SJCRH30 (cell line): ENCODE results near the gene MICA. TPM values are rescaled to one million over a fixed set of nuclear protein-coding genes. Genes with fewer than 3 reads are reported as not detected.

Experiments used
- DNase-seq, 2 experiments: peaks; one replicate each; pipeline ENCODE4 v3.0.0-alpha.2; 2015 to 2020
- H3K27ac ChIP-seq: fragments of 250-450 bp; sonication (Bioruptor Pico); 2 replicates; pipeline ENCODE4 v1.5.1; 2020; ENCODE audit warnings: mild to moderate bottlenecking, moderate library complexity
- H3K27me3 ChIP-seq: fragments of 250-450 bp; sonication (Bioruptor Pico); 2 replicates; pipeline ENCODE4 v1.5.1; 2020; ENCODE audit warnings: mild to moderate bottlenecking, moderate library complexity
- H3K36me3 ChIP-seq: fragments of 250-450 bp; sonication (Bioruptor Pico); 2 replicates; pipeline ENCODE4 v1.5.1; 2020; ENCODE audit warnings: mild to moderate bottlenecking, moderate library complexity
- H3K4me1 ChIP-seq: fragments of 250-450 bp; sonication (Bioruptor Pico); 2 replicates; pipeline ENCODE4 v1.5.1; 2020; ENCODE audit warnings: mild to moderate bottlenecking, moderate library complexity
- H3K4me3 ChIP-seq: fragments of 250-450 bp; sonication (Bioruptor Pico); 2 replicates; pipeline ENCODE4 v1.5.1; 2020; ENCODE audit warnings: mild to moderate bottlenecking, moderate library complexity
- H3K9me3 ChIP-seq: fragments of 250-450 bp; sonication (Bioruptor Pico); replicated peaks from 2 replicates; pipeline ENCODE4 v1.5.1; 2020; ENCODE audit warnings: mild to moderate bottlenecking, moderate library complexity
- total RNA-seq: library from RNA; depleted of rRNA; stranded (reverse); fragments of >200 nt; shearing (Covaris generic); gene quantifications from 2 replicates; pipeline ENCODE4 v1.2.3, GENCODE V29; 2014; rRNA removed

Gene MICA
- 6.8 and 7.7 TPM in 2 replicates for total RNA-seq

GRCh38 chr6:31403283-31404060, at the start of gene MICA:
Gene MICA, plus strand, starts transcription at chr6:31403595. Its CDS starts 38 bp downstream, at chr6:31403633.
- Histone ChIP-seq H3K27me3 (no peaks in the 10 kb centered on the region), H3K4me1 (peaks cover 13% of the 10 kb centered on the region), H3K4me3 (peak within 1 kb of the TSS; percentile 95), H3K9me3 (no peaks in the 10 kb centered on the region), H3K36me3 (no peaks in the 10 kb centered on the region), H3K27ac (peak within 1 kb of the TSS; percentile 83; the same call in 1 of the 2 replicates)
- peak; percentile 82 to 87 for DNase-seq

DNA sequence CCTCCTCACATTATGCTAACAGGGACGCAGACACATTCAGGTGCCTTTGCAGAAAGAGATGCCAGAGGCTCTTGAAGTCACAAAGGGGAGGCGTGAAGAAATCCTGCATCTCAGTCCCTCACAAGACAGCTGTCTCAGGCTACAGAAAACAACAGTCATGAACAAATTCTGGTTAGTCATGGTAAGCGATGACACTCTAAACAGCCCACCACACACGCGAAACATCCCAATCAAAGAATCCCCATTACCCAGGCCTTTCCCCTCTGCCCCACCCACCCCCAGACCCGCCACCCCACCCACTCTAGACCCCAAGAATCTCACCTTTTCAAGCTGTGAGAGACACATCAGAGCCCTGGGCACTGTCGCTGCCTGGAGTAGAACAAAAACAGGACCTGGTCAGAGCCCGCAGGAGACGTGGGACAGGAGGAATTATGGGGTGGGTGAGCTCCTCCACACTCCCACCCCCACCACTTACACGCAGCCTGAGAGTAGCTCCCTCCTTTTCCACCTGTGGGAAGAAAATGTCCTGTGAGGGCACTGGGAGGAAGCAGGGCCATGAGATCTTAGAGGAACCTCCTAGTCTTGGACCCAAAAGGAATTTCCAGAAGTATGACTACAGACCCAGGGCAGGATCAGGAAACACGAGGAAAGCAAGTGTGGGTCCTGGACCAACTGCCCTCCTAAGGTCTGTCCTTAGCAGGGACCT, 49.1 kb upstream of the MICA start:
- no peak for DNase-seq
- Histone ChIP-seq H3K4me3 (no peak overlapping the region), H3K9me3 (no peaks in the 10 kb centered on the region), H3K27me3 (no peaks in the 10 kb centered on the region), H3K4me1 (no peaks in the 10 kb centered on the region), H3K36me3 (no peaks in the 10 kb centered on the region), H3K27ac (no peak overlapping the region)

DNA sequence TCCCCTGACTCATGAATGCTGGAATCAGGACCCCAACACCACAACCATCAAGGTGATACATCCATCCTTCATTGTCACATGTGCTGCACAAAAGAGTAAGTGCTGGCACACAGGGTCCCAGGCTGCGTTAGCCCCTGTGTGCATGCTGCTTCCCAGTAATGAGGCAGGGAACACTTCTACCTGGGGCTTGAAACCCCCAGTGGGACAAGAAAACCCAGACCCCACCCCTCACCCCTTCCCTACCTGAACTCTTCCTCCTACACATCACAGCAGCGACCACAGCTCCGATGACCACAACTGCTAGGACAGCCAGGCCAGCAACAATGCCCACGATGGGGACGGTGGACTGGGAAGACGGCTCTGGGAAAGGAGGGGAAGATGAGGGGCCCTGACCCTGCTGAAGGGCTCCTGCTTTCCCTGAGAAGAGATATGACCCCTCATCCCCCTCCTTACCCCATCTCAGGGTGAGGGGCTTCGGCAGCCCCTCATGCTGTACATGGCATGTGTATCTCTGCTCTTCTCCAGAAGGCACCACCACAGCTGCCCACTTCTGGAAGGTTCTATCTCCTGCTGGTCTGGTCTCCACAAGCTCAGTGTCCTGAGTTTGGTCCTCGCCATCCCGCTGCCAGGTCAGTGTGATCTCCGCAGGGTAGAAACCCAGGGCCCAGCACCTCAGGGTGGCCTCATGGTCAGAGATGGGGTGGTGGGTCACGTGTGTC, 48.4 kb upstream of the MICA start:
- Histone ChIP-seq H3K36me3 (no peaks in the 10 kb centered on the region), H3K4me3 (no peak overlapping the region), H3K27ac (no peak overlapping the region), H3K9me3 (no peaks in the 10 kb centered on the region), H3K4me1 (no peaks in the 10 kb centered on the region), H3K27me3 (no peaks in the 10 kb centered on the region)
- no peak for DNase-seq

DNA sequence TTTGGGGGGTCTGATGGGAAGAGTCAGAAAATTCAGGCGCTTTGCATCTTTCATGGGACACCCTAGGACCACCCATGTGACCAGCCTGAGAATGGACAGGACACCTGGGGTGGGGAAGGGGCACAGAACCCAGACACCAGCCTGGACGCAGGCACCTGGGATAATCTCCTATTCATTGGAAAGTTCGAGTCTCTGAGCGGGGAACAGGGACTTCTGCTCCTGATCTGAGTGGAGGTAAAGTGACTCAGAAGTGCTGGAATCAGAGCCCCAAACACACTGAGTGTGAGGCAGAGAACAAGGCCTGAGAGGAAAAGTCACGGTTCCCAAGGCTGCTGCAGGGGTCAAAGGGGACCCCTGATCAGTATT, 47.8 kb upstream of the MICA start:
- no peaks in the 10 kb centered on the region for H3K27me3 ChIP-seq

DNA sequence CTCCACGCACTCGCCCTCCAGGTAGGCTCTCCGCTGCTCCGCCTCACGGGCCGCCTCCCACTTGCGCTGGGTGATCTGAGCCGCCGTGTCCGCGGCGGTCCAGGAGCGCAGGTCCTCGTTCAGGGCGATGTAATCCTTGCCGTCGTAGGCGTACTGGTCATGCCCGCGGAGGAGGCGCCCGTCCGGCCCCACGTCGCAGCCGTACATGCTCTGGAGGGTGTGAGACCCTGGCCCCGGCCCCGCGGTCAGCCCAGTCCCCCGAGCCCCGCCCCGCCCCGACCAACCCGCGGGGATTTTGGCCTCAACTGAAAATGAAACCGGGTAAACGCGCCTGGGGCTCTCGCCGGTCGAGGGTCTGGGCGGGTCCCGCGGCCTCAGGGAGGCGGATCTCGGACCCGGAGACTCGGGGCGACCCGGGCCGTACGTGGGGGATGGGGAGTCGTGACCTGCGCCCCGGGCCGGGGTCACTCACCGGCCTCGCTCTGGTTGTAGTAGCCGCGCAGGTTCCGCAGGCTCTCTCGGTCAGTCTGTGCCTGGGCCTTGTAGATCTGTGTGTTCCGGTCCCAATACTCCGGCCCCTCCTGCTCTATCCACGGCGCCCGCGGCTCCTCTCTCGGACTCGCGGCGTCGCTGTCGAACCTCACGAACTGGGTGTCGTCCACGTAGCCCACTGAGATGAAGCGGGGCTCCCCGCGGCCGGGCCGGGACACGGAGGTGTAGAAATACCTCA, 47.0 kb upstream of the MICA start:
- H3K36me3 ChIP-seq, result no peaks in the 10 kb centered on the region
- H3K4me3 ChIP-seq, result no peak overlapping the region
- no peak for DNase-seq
- H3K4me1 ChIP-seq, result no peaks in the 10 kb centered on the region
- no peaks in the 10 kb centered on the region for H3K9me3 ChIP-seq
- no peaks in the 10 kb centered on the region for H3K27me3 ChIP-seq
- H3K27ac ChIP-seq, result no peak overlapping the region

More for the DNA sequence above, 47.8 kb upstream of the MICA start:
- Histone ChIP-seq H3K27ac (no peak overlapping the region), H3K4me3 (no peak overlapping the region), H3K36me3 (no peaks in the 10 kb centered on the region), H3K9me3 (no peaks in the 10 kb centered on the region), H3K4me1 (no peaks in the 10 kb centered on the region)
- no peak for DNase-seq

DNA sequence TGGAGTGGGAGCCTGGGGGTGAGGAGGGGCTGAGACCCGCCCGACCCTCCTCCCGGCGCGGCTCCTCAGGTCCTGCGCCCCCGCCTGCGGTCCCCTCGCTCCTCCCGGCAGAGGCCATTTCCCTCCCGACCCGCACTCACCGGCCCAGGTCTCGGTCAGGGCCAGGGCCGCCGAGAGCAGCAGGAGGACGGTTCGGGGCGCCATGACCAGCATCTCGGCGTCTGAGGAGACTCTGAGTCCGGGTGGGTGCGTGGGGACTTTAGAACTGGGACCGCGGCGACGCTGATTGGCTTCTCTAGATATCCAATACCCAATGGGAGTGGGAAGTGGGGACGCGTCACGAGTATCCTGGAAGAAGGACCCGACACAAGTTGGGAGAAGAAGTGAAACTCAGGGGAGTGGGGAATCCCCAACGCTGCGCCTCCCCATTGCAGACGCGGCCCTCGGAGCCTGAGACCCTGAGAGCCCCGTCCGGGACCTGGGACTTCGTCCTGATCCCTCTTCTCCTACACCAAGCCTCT, 46.4 kb upstream of the MICA start, which contains the start of gene HLA-B:
Gene HLA-B (minus strand): TSS at position 234 of the 521 bp plus-strand sequence. CDS start 21 bp downstream, at position 213.
- H3K27ac ChIP-seq, result no peak within 1 kb of the TSS
- H3K36me3 ChIP-seq, result no peaks in the 10 kb centered on the region
- no peaks in the 10 kb centered on the region for H3K27me3 ChIP-seq
- no peak for DNase-seq
- H3K4me3 ChIP-seq, result no peak within 1 kb of the TSS
- H3K4me1 ChIP-seq, result no peaks in the 10 kb centered on the region
- H3K9me3 ChIP-seq, result no peaks in the 10 kb centered on the region

- Histone ChIP-seq H3K27ac (no peak overlapping the region), H3K36me3 (no peaks in the 10 kb centered on the region), H3K9me3 (no peaks in the 10 kb centered on the region), H3K27me3 (no peaks in the 10 kb centered on the region), H3K4me1 (no peaks in the 10 kb centered on the region), H3K4me3 (no peak overlapping the region)
- no peak for DNase-seq
Observed at GRCh38 chr6:31357886-31358285, 45.5 kb upstream of the MICA start.

DNA sequence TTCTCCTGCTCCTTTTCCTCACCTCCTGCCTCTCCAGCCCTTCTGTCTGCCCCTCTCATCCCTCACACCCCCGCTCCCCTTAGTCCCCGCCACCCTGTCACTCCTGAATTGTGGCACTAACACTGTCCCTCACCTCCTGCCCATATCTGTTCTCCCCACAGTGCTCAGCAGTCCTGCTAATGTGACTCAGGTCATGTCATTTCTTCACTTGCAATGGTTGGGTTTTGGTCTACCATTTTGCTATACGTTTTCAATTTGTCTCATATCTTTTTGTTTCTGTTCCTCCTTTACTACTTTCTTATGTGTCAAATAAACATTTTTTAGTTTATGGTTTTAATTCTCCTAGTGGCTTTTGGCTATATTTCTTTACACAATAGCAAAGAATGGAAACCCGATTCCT, 45.1 kb upstream of the MICA start:
- Histone ChIP-seq H3K36me3 (no peaks in the 10 kb centered on the region), H3K27ac (no peak overlapping the region), H3K9me3 (no peaks in the 10 kb centered on the region), H3K27me3 (no peaks in the 10 kb centered on the region), H3K4me1 (no peaks in the 10 kb centered on the region), H3K4me3 (no peak overlapping the region)
- no peak for DNase-seq

DNA sequence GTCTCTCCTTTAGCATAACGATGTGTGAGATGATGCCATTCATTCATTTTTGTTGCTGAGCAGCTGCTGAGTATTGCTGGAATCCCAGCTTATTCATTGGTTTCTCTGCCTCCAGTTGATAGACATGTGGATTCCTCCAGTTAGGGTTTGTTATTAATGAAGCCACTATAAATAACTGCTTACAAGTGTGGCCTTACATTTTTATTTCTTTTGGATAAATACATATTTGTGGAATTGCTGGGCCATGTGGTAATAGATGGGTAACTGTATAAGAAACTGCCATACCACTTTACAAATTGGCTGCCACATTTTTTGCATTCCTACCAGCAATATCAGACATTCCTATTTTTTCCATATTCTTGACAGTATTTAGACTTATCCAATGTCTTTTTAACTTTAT, 43.8 kb upstream of the MICA start:
- no peaks in the 10 kb centered on the region for H3K27me3 ChIP-seq
- H3K4me1 ChIP-seq, result no peaks in the 10 kb centered on the region
- H3K4me3 ChIP-seq, result no peak overlapping the region
- no peak for DNase-seq
- no peaks in the 10 kb centered on the region for H3K36me3 ChIP-seq
- H3K9me3 ChIP-seq, result no peaks in the 10 kb centered on the region
- H3K27ac ChIP-seq, result no peak overlapping the region

DNA sequence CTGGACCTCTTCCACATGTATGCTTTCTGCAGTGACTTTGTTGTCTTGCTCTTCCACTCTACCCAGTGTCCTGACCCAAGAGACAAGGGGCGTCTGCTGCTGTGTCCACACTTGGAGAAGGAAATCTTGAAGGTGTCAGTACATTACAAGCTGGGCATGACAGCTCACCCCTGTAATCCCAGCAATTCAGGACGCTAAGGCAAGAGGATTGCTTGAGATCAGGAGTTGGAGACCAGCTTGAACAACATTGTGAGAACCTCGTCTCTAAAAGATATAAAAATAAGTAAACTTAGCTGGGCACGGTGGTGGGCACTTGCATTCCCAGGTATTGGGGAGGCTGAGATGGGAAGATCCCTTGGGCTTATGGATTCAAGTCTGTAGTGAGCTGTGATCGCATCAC, 40.6 kb upstream of the MICA start:
- Histone ChIP-seq H3K4me3 (no peak overlapping the region), H3K27ac (no peak overlapping the region), H3K9me3 (no peaks in the 10 kb centered on the region), H3K27me3 (0 out of 2 replicates have a peak, but pooled peaks cover 3% of the 10 kb centered on the region), H3K36me3 (no peaks in the 10 kb centered on the region), H3K4me1 (no peaks in the 10 kb centered on the region)
- DNase-seq, result no peak

- DNase-seq, result no peak
- H3K27ac ChIP-seq, result no peak overlapping the region
- no peaks in the 10 kb centered on the region for H3K4me1 ChIP-seq
- H3K27me3 ChIP-seq, result 0 out of 2 replicates have a peak, but pooled peaks cover 3% of the 10 kb centered on the region
- H3K9me3 ChIP-seq, result no peaks in the 10 kb centered on the region
- no peak overlapping the region for H3K4me3 ChIP-seq
- H3K36me3 ChIP-seq, result no peaks in the 10 kb centered on the region
Observed at GRCh38 chr6:31363811-31364210, 39.6 kb upstream of the MICA start.

DNA sequence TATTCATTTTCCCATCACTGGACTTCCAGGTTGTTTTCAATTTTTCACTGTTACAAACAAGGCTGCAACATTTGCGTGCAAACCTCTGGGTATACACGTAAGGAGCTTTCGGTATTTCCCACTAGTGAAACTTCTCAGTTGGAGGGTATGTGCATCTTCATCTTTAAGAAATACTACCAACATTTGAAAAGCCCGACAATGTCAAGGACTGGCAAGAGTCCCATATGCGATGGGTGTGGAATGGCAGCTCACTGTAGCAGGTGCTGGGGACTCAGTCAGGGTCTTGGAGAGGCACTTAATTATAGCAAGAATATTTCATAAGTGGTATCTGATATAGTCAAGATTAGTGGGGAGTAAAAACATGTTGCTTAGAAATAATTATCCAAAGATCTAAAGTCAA, 37.5 kb upstream of the MICA start:
- H3K27ac ChIP-seq, result no peak overlapping the region
- DNase-seq, result no peak
- H3K36me3 ChIP-seq, result no peaks in the 10 kb centered on the region
- peaks cover 10% of the 10 kb centered on the region; the same call in 1 of the 2 replicates for H3K27me3 ChIP-seq
- H3K9me3 ChIP-seq, result no peaks in the 10 kb centered on the region
- H3K4me3 ChIP-seq, result no peak overlapping the region
- no peaks in the 10 kb centered on the region for H3K4me1 ChIP-seq

- no peak overlapping the region for H3K4me3 ChIP-seq
- H3K27ac ChIP-seq, result no peak overlapping the region
- H3K4me1 ChIP-seq, result no peaks in the 10 kb centered on the region
- H3K27me3 ChIP-seq, result peaks cover 10% of the 10 kb centered on the region; the same call in 1 of the 2 replicates
- DNase-seq, result peak; percentile 61 to 88
- no peaks in the 10 kb centered on the region for H3K9me3 ChIP-seq
- no peaks in the 10 kb centered on the region for H3K36me3 ChIP-seq
Observed at GRCh38 chr6:31366693-31367470, 36.5 kb upstream of the MICA start.
